Measurements from ENCODE around the gene ZNF700.
"Not testable (repeated sequence)": the region's sequence is repeated elsewhere in the genome, so short reads cannot be mapped to it uniquely, and the experiment has no call there.

The ZNF700 gene

DNA sequence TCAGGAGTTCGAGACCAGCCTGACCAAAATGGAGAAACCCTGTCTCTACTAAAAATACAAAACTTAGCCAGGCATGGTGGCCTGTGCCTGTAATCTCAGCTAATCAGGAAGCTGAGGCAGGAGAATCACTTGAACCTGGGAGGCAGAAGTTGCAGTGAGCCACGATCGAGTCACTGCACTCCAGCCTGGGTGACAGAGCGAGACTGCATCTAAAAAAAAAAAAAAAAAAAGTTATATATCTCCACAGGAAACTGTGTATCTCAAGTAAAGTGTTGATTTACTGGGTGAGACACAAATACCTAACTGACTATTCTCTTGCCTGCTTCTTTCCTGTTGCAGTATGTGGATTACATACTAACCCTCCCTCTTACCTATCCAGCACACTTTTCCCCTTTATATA lies 67.0 kb downstream of the ZNF700 start:
- not testable (repeated sequence) for DNase-seq

GRCh38 chr19:11995174-11995573 lies 70.3 kb downstream of the ZNF700 start:
- no peak for DNase-seq

Data from NCI-H2171 treated with DMSO at 0.1 percent for 48 hours (cell line).